Measurements from ENCODE around the gene DCPS. TPM values are rescaled to one million over a fixed set of nuclear protein-coding genes. Genes with fewer than 3 reads are reported as not detected.
"Not testable (repeated sequence)": the region's sequence is repeated elsewhere in the genome, so short reads cannot be mapped to it uniquely, and the experiment has no call there.

The DCPS gene
- total RNA-seq, 3 donors from 2014 or later (not counting 1 experiment from before 2014, with no cell fraction given) = 20.1 to 25.8 (median 23.1) TPM

DNA sequence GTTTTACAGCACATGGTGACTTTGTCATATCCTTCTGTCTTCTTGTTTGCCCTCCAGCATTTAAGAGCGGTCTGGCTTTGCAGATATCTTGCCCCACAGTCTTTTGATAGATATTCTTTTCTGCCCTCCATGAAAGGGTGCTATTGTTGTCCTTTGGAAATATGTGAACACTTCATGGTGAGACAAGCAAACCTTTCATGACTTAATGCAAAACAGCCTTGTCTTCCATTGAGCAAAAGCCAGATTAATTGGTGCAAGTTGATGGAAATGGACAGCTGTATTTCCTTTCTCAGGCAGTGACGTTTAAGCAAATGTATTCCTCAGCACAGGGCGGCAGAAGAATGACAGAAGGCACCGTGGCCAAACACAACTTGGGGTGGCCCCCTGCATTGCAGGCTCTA lies 4.4 kb downstream of the DCPS start:
- Mint-ChIP-seq H3K9me3 (no peaks in the 10 kb centered on the region), H3K4me3 (no peak overlapping the region), H3K4me1 (peaks cover 59 to 61% of the 10 kb centered on the region in 2 donors), H3K27me3 (ENCODE audit: low read depth in 2 of 2) (no peaks in the 10 kb centered on the region), H3K36me3 (peaks cover 6% of the 10 kb centered on the region), H3K27ac (peak overlapping the region in 1 of 2 donors; percentile 35)
- Histone ChIP-seq H3K27me3 (ENCODE audit: control insufficient read depth, insufficient read depth, low read length) (no peaks in the 10 kb centered on the region), H3K36me3 (ENCODE audit: control insufficient read depth, insufficient read depth, low read length) (peaks cover 16% of the 10 kb centered on the region), H3K27ac (ENCODE audit: low read length) (no peak overlapping the region), H3K9me3 (ENCODE audit: control insufficient read depth, insufficient read depth, low read length) (no peaks in the 10 kb centered on the region), H3K4me1 (ENCODE audit: control insufficient read depth, insufficient read depth, low read length) (peaks cover 52% of the 10 kb centered on the region), H3K4me3 (ENCODE audit: low read length) (no peak overlapping the region)
- DNase-seq (no peak), ATAC-seq (no peak)
- WGBS (ENCODE audit: insufficient coverage) = 99% methylated on average over 4 of the region's 4 CpGs
- intact Hi-C loops (cut with micrococcal nuclease) = no loop called here
- TF ChIP-seq, protein P1, sequence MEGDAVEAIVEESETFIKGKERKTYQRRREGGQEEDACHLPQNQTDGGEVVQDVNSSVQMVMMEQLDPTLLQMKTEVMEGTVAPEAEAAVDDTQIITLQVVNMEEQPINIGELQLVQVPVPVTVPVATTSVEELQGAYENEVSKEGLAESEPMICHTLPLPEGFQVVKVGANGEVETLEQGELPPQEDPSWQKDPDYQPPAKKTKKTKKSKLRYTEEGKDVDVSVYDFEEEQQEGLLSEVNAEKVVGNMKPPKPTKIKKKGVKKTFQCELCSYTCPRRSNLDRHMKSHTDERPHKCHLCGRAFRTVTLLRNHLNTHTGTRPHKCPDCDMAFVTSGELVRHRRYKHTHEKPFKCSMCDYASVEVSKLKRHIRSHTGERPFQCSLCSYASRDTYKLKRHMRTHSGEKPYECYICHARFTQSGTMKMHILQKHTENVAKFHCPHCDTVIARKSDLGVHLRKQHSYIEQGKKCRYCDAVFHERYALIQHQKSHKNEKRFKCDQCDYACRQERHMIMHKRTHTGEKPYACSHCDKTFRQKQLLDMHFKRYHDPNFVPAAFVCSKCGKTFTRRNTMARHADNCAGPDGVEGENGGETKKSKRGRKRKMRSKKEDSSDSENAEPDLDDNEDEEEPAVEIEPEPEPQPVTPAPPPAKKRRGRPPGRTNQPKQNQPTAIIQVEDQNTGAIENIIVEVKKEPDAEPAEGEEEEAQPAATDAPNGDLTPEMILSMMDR (IDR thresholded peaks at IDR 0.05) = no peak

DNA sequence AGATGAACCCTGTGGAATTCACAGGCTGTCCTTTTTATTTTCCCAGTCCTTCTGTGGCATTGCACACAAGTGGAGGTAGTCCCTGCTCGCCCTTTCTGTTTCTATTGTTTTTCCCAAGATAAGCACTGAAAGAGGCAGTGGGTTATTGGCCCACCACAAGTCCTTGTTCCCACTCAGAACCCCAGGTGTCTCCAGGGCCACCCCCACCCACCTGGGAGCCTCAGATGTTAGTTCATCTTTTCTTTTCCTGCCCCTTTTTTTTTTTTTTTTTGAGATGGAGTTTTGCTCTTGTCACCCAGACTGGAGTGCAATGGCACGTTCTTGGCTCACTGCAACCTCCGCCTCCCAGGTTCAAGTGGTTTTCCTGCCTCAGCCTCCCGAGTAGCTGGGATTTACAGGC lies 4.9 kb downstream of the DCPS start:
- ATAC-seq; H3K4me3 Mint-ChIP-seq; H3K4me3 ChIP-seq (ENCODE audit: low read length); H3K36me3 Mint-ChIP-seq; H3K27me3 ChIP-seq (ENCODE audit: control insufficient read depth, insufficient read depth, low read length); H3K9me3 Mint-ChIP-seq; H3K27ac ChIP-seq (ENCODE audit: low read length); intact Hi-C loops (cut with micrococcal nuclease); H3K9me3 ChIP-seq (ENCODE audit: control insufficient read depth, insufficient read depth, low read length); H3K27ac Mint-ChIP-seq; H3K27me3 Mint-ChIP-seq (ENCODE audit: low read depth in 2 of 2); DNase-seq: not testable (repeated sequence)
- H3K36me3 ChIP-seq (ENCODE audit: control insufficient read depth, insufficient read depth, low read length) = peaks cover 16% of the 10 kb centered on the region
- peaks cover 59 to 60% of the 10 kb centered on the region in 2 donors for H3K4me1 Mint-ChIP-seq
- WGBS (ENCODE audit: insufficient coverage) = 93% methylated on average over 4 of the region's 4 CpGs
- peaks cover 47% of the 10 kb centered on the region for H3K4me1 ChIP-seq (ENCODE audit: control insufficient read depth, insufficient read depth, low read length)

DNA sequence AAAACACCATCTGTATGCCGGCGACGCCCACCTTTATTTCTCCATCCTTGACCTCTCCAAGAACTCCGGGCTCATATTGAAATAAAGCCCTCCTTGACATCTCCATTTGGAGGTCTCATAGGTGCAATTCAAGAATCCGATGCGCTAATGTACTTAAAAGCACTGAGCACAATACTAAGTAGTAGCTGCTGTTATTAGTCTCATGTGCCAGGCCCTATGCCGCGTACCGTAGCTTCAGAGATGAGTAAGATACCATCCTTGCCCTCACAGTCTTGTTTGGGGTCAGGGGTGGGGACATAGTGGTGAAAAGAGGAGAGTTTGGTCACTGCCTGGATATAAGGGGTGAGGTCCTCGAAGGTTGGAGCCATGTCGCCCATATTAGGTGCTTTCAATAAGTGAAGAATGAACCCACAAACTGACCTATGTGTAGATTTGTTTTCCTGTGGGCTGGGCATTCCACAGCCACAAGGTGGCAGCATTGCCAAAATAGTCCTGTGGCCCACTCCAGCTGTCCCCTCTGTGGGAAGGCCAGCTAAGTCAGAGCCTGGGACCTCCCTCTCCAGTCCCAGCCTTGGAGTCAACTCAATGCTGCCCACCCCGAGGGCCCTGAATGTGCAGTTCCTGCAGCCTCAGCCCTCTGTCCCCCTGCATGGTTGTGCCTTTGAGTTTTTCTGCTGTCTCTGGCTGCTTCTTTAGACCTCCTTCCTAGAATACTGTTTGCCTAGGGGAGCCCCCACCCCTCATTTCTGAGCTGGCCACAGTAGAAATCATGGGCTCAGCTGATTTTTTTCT lies 6.5 kb downstream of the DCPS start:
- H3K4me3 Mint-ChIP-seq = peak overlapping the region; percentile 79
- WGBS (ENCODE audit: insufficient coverage) = 72% methylated on average over 12 of the region's 12 CpGs
- intact Hi-C loops (cut with micrococcal nuclease) = loop anchor here (1.0 to 2.0 kb wide), 6 partner anchors 42 to 170 kb away; partner anchors contain the start of genes FOXRED1 and SRPRA
- H3K36me3 ChIP-seq (ENCODE audit: control insufficient read depth, insufficient read depth, low read length) = peaks cover 16% of the 10 kb centered on the region
- no peaks in the 10 kb centered on the region for H3K9me3 ChIP-seq (ENCODE audit: control insufficient read depth, insufficient read depth, low read length)
- H3K27me3 Mint-ChIP-seq (ENCODE audit: low read depth in 2 of 2) = no peaks in the 10 kb centered on the region
- no peaks in the 10 kb centered on the region for H3K9me3 Mint-ChIP-seq
- H3K4me1 Mint-ChIP-seq = peaks cover 53 to 54% of the 10 kb centered on the region in 2 donors
- TF ChIP-seq, protein P1 (IDR thresholded peaks at IDR 0.05) = peak; percentile 94
- peaks cover 6% of the 10 kb centered on the region for H3K36me3 Mint-ChIP-seq
- H3K4me1 ChIP-seq (ENCODE audit: control insufficient read depth, insufficient read depth, low read length) = peaks cover 36% of the 10 kb centered on the region
- peak; percentile 71 to 78 (median 75) for ATAC-seq
- peak; percentile 67 to 75 for DNase-seq
- H3K27me3 ChIP-seq (ENCODE audit: control insufficient read depth, insufficient read depth, low read length) = no peaks in the 10 kb centered on the region
- peak overlapping the region; percentile 92 to 93 for H3K27ac Mint-ChIP-seq
- no peak overlapping the region for H3K4me3 ChIP-seq (ENCODE audit: low read length)
- peak overlapping the region; percentile 7 for H3K27ac ChIP-seq (ENCODE audit: low read length)

DNA sequence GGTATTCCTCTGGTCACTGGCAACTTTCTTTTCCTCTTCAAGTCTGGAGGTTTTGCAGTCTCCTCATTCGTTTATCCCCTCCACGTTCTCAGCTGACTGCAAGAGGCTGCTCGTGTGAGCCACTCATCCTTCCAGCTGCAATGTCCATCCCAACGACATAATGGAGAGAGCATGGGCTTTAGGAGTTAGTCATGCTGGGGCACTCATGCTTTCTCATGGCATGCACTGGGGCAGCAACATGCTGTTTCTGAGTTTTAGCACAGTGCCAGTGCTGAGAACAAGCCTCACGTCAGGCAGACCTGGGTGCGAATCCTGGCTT lies 7.1 kb downstream of the DCPS start:
- Histone ChIP-seq H3K9me3 (ENCODE audit: control insufficient read depth, insufficient read depth, low read length) (no peaks in the 10 kb centered on the region), H3K27me3 (ENCODE audit: control insufficient read depth, insufficient read depth, low read length) (no peaks in the 10 kb centered on the region), H3K27ac (ENCODE audit: low read length) (peak overlapping the region; percentile 82), H3K4me1 (ENCODE audit: control insufficient read depth, insufficient read depth, low read length) (peaks cover 31% of the 10 kb centered on the region), H3K36me3 (ENCODE audit: control insufficient read depth, insufficient read depth, low read length) (peaks cover 16% of the 10 kb centered on the region), H3K4me3 (ENCODE audit: low read length) (no peak overlapping the region)
- peak overlapping the region; percentile 79 for H3K4me3 Mint-ChIP-seq
- H3K36me3 Mint-ChIP-seq = peaks cover 6% of the 10 kb centered on the region
- TF ChIP-seq, protein P1 (IDR thresholded peaks at IDR 0.05) = no peak
- peaks cover 48% of the 10 kb centered on the region in 2 donors for H3K4me1 Mint-ChIP-seq
- no peaks in the 10 kb centered on the region for H3K27me3 Mint-ChIP-seq (ENCODE audit: low read depth in 2 of 2)
- peak in 2 of 3 donors; percentile 5 to 9 for ATAC-seq
- peak overlapping the region; percentile 92 to 93 for H3K27ac Mint-ChIP-seq
- DNase-seq = no peak
- H3K9me3 Mint-ChIP-seq = no peaks in the 10 kb centered on the region
- WGBS (ENCODE audit: insufficient coverage) = 59% methylated on average over 6 of the region's 6 CpGs
- intact Hi-C loops (cut with micrococcal nuclease) = loop anchor here (1.0 to 2.0 kb wide), 7 partner anchors 18 to 169 kb away; partner anchors contain the start of genes FOXRED1 and SRPRA
